Liver (tissue), 9 donors: Measurements from ENCODE around the gene USF2. TPM values are rescaled to one million over a fixed set of nuclear protein-coding genes. Genes with fewer than 3 reads are reported as not detected.

ENCODE experiments used
- DNase-seq: peaks from one replicate; pipeline ENCODE4 v3.0.0-alpha.2; 2017; ENCODE audit warnings: low spot score
- H3K27ac ChIP-seq, 2 donors: one replicate each; pipeline ENCODE4 v1.7.0; 2013; ENCODE audit warnings: inconsistent platforms in 2 of 2, low read length in 2 of 2, control low read depth in 1 of 2, low read depth in 1 of 2, mild to moderate bottlenecking in 1 of 2
- H3K27me3 ChIP-seq, 4 donors: one replicate each; pipeline versions ENCODE4 v1.6.1 to v1.7.0; 2013; ENCODE audit warnings: low read length in 3 of 4, inconsistent platforms in 1 of 4, mild to moderate bottlenecking in 1 of 4, moderate library complexity in 1 of 4; ENCODE audit not compliant: control insufficient read depth in 4 of 4, insufficient read depth in 4 of 4
- H3K36me3 ChIP-seq, 4 donors: one replicate each; pipeline versions ENCODE4 v1.6.1 to v1.7.0; 2013; ENCODE audit warnings: low read length in 3 of 4, mild to moderate bottlenecking in 3 of 4, low read depth in 1 of 4, moderate library complexity in 1 of 4; ENCODE audit not compliant: control insufficient read depth in 4 of 4, insufficient read depth in 3 of 4
- H3K4me1 ChIP-seq, 4 donors: one replicate each; pipeline versions ENCODE4 v1.6.1 to v1.7.0; 2013; ENCODE audit warnings: low read length in 3 of 4, mild to moderate bottlenecking in 3 of 4, moderate library complexity in 1 of 4; ENCODE audit not compliant: control insufficient read depth in 4 of 4, insufficient read depth in 4 of 4
- H3K4me3 ChIP-seq, 3 donors: one replicate each; pipeline versions ENCODE4 v1.6.1 to v1.7.0; 2013; ENCODE audit warnings: low read length in 3 of 3, control low read depth in 1 of 3, low read depth in 1 of 3, mild to moderate bottlenecking in 1 of 3
- H3K9ac ChIP-seq, 2 donors: one replicate each; pipeline ENCODE4 v1.7.0; 2013; ENCODE audit warnings: low read length in 2 of 2, mild to moderate bottlenecking in 2 of 2, moderate library complexity in 2 of 2, control low read depth in 1 of 2, low read depth in 1 of 2
- H3K9me3 ChIP-seq, 4 donors: one replicate each; pipeline versions ENCODE4 v1.6.1 to v1.7.0; 2013; ENCODE audit warnings: low read length in 3 of 4; ENCODE audit not compliant: control insufficient read depth in 4 of 4
- ATF3 ChIP-seq: IDR thresholded peaks from 2 replicates; pipeline ENCODE4 v1.6.1; 2016; ENCODE audit warnings: antibody characterized with exemption
- FOXA1 ChIP-seq: IDR thresholded peaks from 2 replicates; pipeline ENCODE4 v1.6.1; 2016; ENCODE audit warnings: antibody characterized with exemption
- FOXA2 ChIP-seq: IDR thresholded peaks from 2 replicates; pipeline ENCODE4 v1.6.1; 2016; ENCODE audit warnings: antibody characterized with exemption
- GABPA ChIP-seq, 2 donors: IDR thresholded peaks in 1 of 2; conservative IDR thresholded peaks in 1 of 2; 2 replicates each; pipeline ENCODE4 v1.6.1; 2016; ENCODE audit warnings: antibody characterized with exemption in 2 of 2, mild to moderate bottlenecking in 1 of 2, moderate library complexity in 1 of 2
- HNF4A ChIP-seq, 2 donors: conservative IDR thresholded peaks; 2 replicates each; pipeline ENCODE4 v1.6.1; 2016; ENCODE audit warnings: antibody characterized with exemption in 2 of 2, mild to moderate bottlenecking in 2 of 2
- NR2F2 ChIP-seq: IDR thresholded peaks from 2 replicates; pipeline ENCODE4 v1.6.1; 2016; ENCODE audit warnings: antibody characterized with exemption
- RAD21 ChIP-seq, 2 donors: IDR thresholded peaks; 2 replicates each; pipeline ENCODE4 v1.6.1; 2016; ENCODE audit warnings: antibody characterized with exemption in 2 of 2, mild to moderate bottlenecking in 2 of 2
- RXRA ChIP-seq, 2 donors: IDR thresholded peaks; 2 replicates each; pipeline ENCODE4 v1.6.1; 2017 to 2018; ENCODE audit warnings: antibody characterized with exemption in 2 of 2, mild to moderate bottlenecking in 1 of 2
- TAF1 ChIP-seq: conservative IDR thresholded peaks from 2 replicates; pipeline ENCODE4 v1.6.1; 2016; ENCODE audit warnings: antibody characterized with exemption, mild to moderate bottlenecking
- WGBS: extraction: QIAGEN DNeasy Blood & Tissue Kit; methylation state at CpG from one replicate; pipeline ENCODE4 v1.1.7; 2013; 5-methylcytosine and 5-hydroxymethylcytosine counted together
- polyA plus RNA-seq, 2 donors: library from polyadenylated mRNA; stranded (reverse) in 1 of 2; unstranded in 1 of 2; fragments of 200-250 nt in 1 of 2; fragments of >200 nt in 1 of 2; fragmentation: Nextera tagmentation in 1 of 2; extraction: Ambion mirVana in 1 of 2; gene quantifications; one replicate each; pipeline versions ENCODE4 v1.2.1 to v1.2.3, GENCODE V29; 2013 to 2015
- total RNA-seq, 2 donors: library from RNA; depleted of rRNA; stranded (reverse); fragments of >200 nt; gene quantifications; one replicate each; pipeline ENCODE4 v1.2.3, GENCODE V29; 2014
- TF ChIP-seq, protein P1 (sequence below): IDR thresholded peaks from 2 replicates; pipeline ENCODE4 v1.6.1; 2016; ENCODE audit warnings: antibody characterized with exemption, mild to moderate bottlenecking
- donor health status: healthy.
- donor health status: healthy.
- donor health status: healthy.
- donor health status: healthy.
- donor health status: healthy.

Gene USF2
- total and polyA plus RNA-seq, 4 donors = 22.8 to 85.9 (median 55.9) TPM

DNA sequence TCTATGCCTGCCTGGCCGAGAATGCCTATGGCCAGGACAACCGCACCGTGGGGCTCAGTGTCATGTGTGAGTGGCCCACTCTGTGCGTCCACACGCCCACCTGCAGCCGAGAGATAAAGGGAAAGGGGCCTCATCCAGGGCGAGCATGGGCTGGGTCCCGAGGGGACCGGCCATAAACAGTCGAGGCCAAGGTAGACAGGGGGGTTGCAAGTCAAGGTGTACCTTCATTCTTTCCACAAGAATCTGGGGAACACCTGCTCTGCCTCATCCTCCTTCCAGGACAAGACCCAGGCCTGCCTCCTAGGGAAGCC, 31.5 kb downstream of the USF2 start:
- H3K9me3 ChIP-seq = no peaks in the 10 kb centered on the region
- no peak overlapping the region for H3K9ac ChIP-seq
- no peak for DNase-seq
- H3K4me3 ChIP-seq = no peak overlapping the region
- no peaks in the 10 kb centered on the region for H3K27me3 ChIP-seq
- WGBS = 90% methylated on average over 10 of the region's 10 CpGs
- peaks cover 0 to 2% (median 0%) of the 10 kb centered on the region in 4 donors for H3K4me1 ChIP-seq
- TF ChIP-seq GABPA (IDR thresholded peaks at IDR 0.05 in 1 of 2, conservative IDR thresholded peaks at IDR 0.05 in 1 of 2) (no peak), ATF3 (no peak), NR2F2 (no peak), RXRA (IDR thresholded peaks at IDR 0.05) (no peak), HNF4A (conservative IDR thresholded peaks at IDR 0.05) (no peak), RAD21 (IDR thresholded peaks at IDR 0.05) (no peak), TAF1 (no peak), FOXA2 (no peak)
- TF ChIP-seq, protein P1, sequence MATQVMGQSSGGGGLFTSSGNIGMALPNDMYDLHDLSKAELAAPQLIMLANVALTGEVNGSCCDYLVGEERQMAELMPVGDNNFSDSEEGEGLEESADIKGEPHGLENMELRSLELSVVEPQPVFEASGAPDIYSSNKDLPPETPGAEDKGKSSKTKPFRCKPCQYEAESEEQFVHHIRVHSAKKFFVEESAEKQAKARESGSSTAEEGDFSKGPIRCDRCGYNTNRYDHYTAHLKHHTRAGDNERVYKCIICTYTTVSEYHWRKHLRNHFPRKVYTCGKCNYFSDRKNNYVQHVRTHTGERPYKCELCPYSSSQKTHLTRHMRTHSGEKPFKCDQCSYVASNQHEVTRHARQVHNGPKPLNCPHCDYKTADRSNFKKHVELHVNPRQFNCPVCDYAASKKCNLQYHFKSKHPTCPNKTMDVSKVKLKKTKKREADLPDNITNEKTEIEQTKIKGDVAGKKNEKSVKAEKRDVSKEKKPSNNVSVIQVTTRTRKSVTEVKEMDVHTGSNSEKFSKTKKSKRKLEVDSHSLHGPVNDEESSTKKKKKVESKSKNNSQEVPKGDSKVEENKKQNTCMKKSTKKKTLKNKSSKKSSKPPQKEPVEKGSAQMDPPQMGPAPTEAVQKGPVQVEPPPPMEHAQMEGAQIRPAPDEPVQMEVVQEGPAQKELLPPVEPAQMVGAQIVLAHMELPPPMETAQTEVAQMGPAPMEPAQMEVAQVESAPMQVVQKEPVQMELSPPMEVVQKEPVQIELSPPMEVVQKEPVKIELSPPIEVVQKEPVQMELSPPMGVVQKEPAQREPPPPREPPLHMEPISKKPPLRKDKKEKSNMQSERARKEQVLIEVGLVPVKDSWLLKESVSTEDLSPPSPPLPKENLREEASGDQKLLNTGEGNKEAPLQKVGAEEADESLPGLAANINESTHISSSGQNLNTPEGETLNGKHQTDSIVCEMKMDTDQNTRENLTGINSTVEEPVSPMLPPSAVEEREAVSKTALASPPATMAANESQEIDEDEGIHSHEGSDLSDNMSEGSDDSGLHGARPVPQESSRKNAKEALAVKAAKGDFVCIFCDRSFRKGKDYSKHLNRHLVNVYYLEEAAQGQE = no peak
- no peak overlapping the region for H3K27ac ChIP-seq
- H3K36me3 ChIP-seq = no peaks in the 10 kb centered on the region

GRCh38 chr19:35301961-35302360, 33.2 kb downstream of the USF2 start:
- no peak overlapping the region for H3K27ac ChIP-seq
- no peaks in the 10 kb centered on the region for H3K27me3 ChIP-seq
- no peaks in the 10 kb centered on the region for H3K9me3 ChIP-seq
- no peak for DNase-seq
- TF ChIP-seq RAD21 (IDR thresholded peaks at IDR 0.05) = no peak
- H3K9ac ChIP-seq = no peak overlapping the region
- H3K4me1 ChIP-seq = peaks cover 0 to 8% (median 3%) of the 10 kb centered on the region in 4 donors
- 96% methylated on average over 2 of the region's 2 CpGs for WGBS
- no peak overlapping the region for H3K4me3 ChIP-seq
- H3K36me3 ChIP-seq = no peaks in the 10 kb centered on the region

DNA sequence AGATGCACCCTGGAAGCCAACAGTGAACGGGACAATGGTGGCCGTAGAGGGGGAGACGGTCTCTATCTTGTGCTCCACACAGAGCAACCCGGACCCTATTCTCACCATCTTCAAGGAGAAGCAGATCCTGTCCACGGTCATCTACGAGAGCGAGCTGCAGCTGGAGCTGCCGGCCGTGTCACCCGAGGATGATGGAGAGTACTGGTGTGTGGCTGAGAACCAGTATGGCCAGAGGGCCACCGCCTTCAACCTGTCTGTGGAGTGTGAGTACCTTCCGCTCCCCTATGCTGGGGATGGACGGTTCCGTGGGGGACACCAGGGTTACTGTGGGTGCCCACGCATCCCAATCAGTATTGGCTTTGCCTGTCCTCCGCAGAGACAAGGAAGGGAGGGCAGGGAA, 33.7 kb downstream of the USF2 start:
- 93% methylated on average over 16 of the region's 16 CpGs for WGBS
- Histone ChIP-seq H3K9ac (no peak overlapping the region), H3K4me1 (peaks cover 0 to 8% (median 3%) of the 10 kb centered on the region in 4 donors), H3K36me3 (no peaks in the 10 kb centered on the region), H3K27ac (no peak overlapping the region), H3K9me3 (no peaks in the 10 kb centered on the region), H3K4me3 (no peak overlapping the region), H3K27me3 (no peaks in the 10 kb centered on the region)
- TF ChIP-seq RXRA (IDR thresholded peaks at IDR 0.05) (no peak), FOXA1 (no peak)
- no peak for DNase-seq

GRCh38 chr19:35303357-35303915, 34.7 kb downstream of the USF2 start:
- no peaks in the 10 kb centered on the region for H3K36me3 ChIP-seq
- WGBS = 89% methylated on average over 6 of the region's 6 CpGs
- no peak for TF ChIP-seq RXRA (IDR thresholded peaks at IDR 0.05)
- H3K4me3 ChIP-seq = no peak overlapping the region
- H3K9ac ChIP-seq = no peak overlapping the region
- no peaks in the 10 kb centered on the region for H3K9me3 ChIP-seq
- H3K27me3 ChIP-seq = no peaks in the 10 kb centered on the region
- no peak for DNase-seq
- no peak overlapping the region for H3K27ac ChIP-seq
- H3K4me1 ChIP-seq = peaks cover 0 to 8% (median 3%) of the 10 kb centered on the region in 4 donors
